GM19099 (cell line): ENCODE data around the gene AKAP5.

Experiments used
- POLR2A ChIP-seq: IDR thresholded peaks from 3 replicates; pipeline ENCODE4 v1.6.1; 2011; ENCODE audit warnings: low read depth; ENCODE audit not compliant: insufficient read length; ENCODE audit errors: extremely low read depth

Gene AKAP5

DNA sequence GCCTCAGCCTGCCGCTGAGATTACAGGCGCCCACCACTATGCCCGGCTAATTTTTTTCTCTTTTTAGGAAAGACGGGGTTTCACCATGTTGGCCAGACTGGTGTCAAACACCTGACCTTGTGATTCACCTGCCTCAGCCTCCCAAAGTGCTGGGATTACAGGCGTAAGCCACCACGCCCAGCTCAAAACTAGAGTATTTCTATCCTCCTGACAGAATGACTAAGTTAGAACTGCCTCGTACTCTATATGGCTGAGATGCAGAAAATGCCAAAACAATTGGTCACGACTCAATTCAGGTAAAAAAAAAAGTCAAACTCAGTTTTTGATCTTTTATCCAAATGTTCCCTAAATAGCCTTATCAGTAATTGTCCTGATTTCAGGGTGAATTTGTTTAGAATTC, 11.1 kb downstream of the AKAP5 start:
- no peak for TF ChIP-seq POLR2A

GRCh38 chr14:64478634-64479250, 13.4 kb downstream of the AKAP5 start:
- TF ChIP-seq POLR2A = no peak

- no peak for TF ChIP-seq POLR2A
Observed at GRCh38 chr14:64488590-64489099, 23.3 kb downstream of the AKAP5 start.

DNA sequence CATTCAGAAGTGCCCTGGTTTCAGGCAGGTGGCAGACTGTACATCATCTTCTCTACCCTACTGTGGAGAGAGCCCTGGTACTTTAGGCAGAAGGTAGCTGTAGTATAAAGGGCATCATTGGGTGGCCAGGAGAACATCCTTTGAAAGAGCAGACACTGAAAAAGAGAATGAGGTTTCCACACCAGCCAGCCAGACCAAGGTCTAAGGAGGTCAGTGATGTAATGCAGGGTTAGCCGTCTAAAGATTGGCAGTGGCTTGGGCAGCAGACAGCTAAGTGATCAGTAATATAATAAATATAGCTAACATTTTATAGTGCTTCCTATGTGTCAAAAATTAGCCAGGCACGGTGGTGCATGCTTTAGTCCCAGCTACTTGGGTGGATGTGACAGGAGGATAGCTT, 26.3 kb downstream of the AKAP5 start:
- TF ChIP-seq POLR2A = no peak

- TF ChIP-seq POLR2A = no peak
Observed at GRCh38 chr14:64493455-64493854, 28.2 kb downstream of the AKAP5 start.

DNA sequence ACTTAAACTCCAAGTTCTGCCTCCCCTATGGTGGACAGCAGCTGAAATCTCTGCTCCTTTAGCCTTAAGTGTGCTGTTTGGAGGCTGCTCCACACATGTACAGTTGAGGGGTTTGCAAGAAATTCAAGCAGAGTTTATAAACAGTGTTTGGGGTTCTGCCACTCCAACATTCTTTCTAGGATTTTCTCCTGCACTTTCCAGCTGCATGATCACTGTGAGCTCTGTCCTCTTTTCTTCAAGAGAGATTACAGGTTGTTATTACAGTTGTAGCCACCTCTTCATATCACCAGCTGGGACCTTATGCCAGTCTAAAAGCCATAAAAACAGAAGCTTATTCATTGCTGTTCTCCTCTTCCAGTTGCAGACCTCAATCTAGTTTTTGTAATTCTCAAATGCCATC, 30.0 kb downstream of the AKAP5 start:
- TF ChIP-seq POLR2A = no peak

GRCh38 chr14:64496764-64497163, 31.5 kb downstream of the AKAP5 start:
- no peak for TF ChIP-seq POLR2A

DNA sequence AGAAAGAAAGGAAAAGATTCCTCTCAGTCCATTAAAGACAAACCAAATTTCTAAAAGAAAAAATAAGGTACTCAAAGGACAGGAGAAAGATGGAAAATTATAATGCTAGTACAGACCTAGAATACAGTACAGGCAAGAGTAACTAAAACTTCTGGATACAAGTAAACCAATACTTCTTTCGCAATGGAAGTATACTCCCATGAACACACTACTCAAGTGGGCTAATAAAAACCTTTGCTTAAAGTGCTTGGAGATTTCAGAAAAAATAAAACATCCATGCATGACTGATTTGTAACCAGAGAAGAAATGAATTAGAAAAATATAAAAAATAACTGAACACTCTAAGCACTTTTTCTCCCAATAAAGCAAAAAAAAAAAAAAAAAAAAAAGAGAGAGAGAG, 34.8 kb downstream of the AKAP5 start:
- no peak for TF ChIP-seq POLR2A

DNA sequence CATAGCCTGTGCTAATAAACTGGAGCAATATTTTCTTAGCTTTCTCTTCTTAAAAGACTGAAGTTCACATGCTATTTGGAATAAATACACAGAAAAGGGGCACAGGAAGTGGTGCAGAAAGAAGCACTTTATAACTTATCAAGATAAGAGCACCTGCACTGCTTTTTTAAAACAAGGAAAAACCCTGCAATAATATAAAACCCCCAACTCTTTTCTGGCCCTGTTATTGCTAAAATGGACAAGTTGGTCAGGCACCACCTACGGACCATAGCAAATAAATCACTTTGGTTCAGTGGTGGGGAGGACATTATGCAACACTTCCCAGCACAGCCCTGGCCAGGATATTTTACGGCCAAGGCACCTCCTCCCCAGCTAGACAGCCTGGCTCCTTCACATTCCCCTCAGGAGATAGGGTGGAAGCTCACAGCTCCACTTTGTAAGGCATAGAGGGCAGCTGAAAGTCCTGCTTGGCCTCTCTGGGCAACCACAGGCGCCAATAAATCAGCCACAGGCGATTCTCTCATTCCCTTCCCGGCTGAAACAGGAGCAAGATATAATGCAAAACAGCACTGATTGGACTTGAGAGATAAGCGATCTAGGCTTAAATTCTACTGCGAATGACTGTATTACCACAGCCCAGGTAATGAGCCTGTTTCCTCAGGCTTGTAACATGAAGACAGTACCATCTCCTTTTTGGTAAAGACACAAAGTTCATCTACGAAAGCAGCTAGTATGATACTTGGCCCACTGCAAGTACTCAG, 36.3 kb downstream of the AKAP5 start:
- TF ChIP-seq POLR2A = no peak

DNA sequence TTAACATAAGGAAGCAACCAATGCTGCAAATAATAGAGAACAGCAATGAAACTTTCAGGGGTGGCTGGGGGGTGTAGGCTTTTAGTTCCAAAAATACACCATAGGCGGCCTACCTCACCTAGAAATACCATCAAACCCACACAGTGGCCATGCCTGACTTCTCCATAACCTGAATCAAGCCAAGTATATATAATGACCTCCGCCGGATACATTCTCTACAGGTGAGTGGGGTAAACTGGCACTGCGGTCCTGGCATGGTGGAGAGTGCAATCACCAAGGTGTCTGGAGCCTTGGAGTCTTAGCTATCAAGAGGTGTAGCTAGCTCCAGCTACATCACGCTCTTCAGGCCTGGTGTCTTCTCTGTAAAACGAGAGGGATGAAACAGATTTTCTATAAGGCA, 37.2 kb downstream of the AKAP5 start:
- TF ChIP-seq POLR2A = no peak

DNA sequence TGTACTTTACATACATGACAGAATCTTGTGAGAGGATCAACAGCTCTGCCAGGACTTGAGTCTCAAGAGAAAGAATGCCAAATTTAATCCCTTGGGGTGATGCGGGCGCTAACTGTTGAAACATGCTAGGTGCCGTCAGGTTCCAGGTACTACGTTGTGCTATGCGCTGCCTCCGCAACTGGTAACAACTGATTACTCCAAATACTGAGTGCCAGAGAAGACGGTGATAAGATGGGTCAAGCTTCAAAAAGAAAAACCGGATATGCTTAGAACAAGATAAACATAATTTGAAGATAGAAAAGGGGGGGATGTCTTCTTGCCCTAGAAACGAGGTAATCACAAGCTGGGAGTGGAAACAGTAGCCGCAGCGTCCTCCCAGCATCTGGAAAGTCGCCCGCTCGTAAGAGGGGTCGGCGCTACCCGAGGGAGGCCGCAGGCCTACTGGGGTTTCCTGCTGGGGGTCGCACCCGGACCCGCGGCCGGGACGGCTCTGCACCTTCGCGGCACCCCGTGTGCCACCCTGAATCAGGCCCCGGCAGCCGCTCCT, 37.7 kb downstream of the AKAP5 start:
- no peak for TF ChIP-seq POLR2A

DNA sequence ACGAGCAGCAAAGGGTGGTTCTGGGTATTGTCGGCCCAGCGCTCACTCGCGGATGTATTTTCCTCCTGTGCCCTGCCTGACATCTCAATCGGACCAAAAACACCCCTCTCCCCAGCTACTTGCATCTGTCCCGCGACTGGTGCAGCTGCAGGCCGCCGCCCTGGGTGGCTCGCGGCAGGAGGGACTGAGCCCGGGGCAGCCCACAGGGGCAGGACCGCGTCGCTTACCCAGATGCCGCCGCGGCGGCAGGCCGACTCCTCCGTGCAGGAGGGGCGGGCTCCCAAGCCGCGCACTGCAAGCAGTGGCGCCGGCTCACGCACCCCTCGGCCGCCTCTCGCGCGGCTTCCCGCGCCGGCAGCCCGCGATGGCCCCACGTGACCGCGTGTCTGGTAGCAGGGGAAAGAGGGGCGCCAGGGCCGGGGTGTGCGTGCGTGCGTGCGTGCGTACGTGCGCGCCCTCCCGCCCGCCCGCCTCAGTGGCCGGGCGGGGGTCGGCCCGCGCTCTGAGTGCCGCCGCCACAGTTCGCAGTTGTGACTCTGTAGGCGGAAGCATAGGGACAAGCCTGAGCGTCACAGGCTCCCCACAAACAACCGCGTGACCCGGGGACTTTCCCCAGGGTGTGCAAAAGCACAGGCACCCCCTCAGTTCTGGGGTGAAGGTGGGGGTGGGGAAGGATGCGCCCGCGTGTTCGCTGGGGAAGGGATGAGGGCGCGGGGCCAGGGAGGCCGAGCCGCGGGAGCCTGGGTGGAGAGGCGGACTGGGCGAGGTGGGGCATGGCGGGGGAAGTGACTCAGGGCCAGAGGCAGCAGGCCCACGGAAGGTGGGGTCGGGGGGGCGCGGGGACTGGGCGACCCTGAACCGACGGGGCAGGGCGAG, 38.4 kb downstream of the AKAP5 start, which contains the start of gene ZBTB25:
TSS of gene ZBTB25 (minus strand) at position 405 of the 876 bp plus-strand sequence. CDS start 13,305 bp downstream, outside the sequence.
- TF ChIP-seq POLR2A = peak; percentile 74

DNA sequence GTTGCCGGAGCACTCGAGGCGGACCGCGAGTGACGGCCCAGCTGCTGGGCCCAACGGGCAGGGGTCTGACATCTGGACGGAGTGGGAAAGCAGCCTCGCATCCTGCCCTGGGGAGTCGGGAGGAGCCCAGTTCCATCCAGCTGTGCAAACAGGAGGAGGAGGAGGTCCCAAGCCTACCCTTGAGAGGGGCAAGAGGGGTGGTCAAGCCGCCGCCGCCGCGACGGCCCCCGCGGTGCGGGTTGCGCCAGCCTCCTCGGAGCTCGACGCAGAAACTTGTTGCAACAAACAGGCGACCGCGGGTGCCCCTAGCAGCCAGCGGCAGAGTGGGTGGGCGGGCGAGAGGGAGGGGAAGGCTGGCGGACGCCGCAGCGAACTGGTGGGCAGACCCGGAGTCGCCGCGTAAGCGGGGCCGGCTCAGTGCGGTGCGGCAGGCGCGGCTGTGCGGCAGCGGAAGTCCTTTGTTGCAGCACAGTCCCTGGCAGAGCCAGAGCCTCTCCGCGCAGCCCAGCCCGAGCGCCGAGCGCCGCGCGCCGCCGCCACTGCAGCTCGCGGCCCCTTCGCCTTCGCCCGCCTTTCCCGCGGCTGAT, 39.1 kb downstream of the AKAP5 start, which contains the start of gene ZBTB1:
TSS of gene ZBTB1 (plus strand) at position 461 of the 587 bp plus-strand sequence. CDS start 16,735 bp downstream, outside the sequence.
- peak; percentile 82 for TF ChIP-seq POLR2A

DNA sequence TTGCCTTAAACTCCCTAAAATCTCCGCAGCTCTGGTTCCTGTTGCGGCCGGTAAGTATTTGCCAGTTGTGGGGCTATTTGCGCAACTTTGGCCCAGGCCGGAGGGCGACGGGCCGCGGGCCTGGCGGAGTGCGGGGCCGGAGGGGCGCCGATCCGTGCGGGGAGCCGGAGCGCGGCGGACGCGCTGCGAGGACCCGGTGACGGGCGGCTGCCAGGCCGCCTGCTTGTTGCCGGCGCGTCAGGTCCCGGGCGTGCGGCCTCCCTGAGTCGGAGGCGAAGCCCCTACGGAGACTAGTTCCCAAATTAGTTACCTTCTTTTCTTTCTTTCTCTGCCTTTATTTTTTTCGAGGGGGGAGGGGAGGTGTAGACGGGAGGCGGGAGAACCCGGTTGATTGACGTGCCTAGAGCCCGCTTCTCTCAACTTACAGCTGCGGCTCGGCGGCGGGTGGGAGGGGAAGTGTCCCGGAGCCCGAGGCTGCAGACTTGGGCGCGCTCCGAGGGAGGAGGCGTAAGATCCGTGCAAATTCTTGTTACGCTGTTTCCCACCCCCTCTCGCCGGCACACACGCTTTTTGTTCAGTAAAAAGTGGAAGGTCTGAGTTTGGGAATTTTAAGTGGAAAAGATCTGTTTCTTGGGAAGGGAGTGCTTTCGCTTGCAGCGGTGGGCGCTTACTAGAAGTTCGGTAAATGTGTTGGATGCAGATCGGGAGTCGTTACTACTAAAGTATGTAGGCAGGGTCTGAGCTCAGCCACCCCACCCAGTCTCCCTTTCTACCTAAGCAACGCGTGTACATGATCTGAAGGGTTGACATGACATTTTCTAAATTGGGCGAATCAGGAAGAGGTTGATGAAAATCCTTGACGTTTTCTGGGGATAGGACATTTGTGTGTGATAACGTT, 39.8 kb downstream of the AKAP5 start:
- TF ChIP-seq POLR2A = peak; percentile 49

DNA sequence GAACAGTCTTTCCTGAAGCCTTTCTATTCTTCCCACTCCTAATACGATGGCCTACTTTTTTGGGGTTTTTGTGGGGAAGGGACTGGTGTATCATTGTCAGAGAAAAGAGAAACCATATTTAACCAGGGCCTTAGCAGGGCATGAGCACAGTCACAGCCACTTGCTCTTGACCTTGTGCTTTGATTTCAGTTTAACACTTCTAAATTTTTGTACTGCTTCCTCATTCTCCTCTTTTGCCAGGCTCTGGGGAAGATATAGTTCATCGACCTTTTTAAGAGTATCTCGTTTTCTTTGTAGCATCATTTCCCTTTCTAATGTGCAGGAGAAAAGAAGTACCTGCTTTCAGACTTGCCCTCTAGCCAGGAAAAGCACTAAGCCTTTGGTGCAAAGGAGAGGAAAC, 41.4 kb downstream of the AKAP5 start:
- TF ChIP-seq POLR2A = no peak
